Measurements from ENCODE around the gene LHFPL6. TPM values are rescaled to one million over a fixed set of nuclear protein-coding genes. Genes with fewer than 3 reads are reported as not detected.

Gene LHFPL6
- total RNA-seq, 1 donor from 2014 or later: 37.7 TPM

GRCh38 chr13:39586958-39587605 is 15.9 kb downstream of the LHFPL6 start:
- no peak for TF ChIP-seq CTCF (conservative IDR thresholded peaks at IDR 0.05)
- Mint-ChIP-seq H3K9me3 (no peaks in the 10 kb centered on the region), H3K4me1 (peaks cover 21% of the 10 kb centered on the region), H3K36me3 (ENCODE audit: low read depth) (peaks cover 8% of the 10 kb centered on the region), H3K27me3 (ENCODE audit: low read depth) (no peaks in the 10 kb centered on the region), H3K27ac (ENCODE audit: unreplicated experiment) (no peak overlapping the region), H3K4me3 (no peak overlapping the region)
- DNase-seq (ENCODE audit: low read depth, low spot score): no peak

- no peaks in the 10 kb centered on the region for H3K9me3 Mint-ChIP-seq
- no peak for DNase-seq (ENCODE audit: low read depth, low spot score)
- peaks cover 31% of the 10 kb centered on the region for H3K4me1 Mint-ChIP-seq
- no peak overlapping the region for H3K27ac Mint-ChIP-seq (ENCODE audit: unreplicated experiment)
- H3K27me3 Mint-ChIP-seq (ENCODE audit: low read depth): no peaks in the 10 kb centered on the region
- no peak overlapping the region for H3K4me3 Mint-ChIP-seq
- peaks cover 10% of the 10 kb centered on the region for H3K36me3 Mint-ChIP-seq (ENCODE audit: low read depth)
- TF ChIP-seq CTCF (conservative IDR thresholded peaks at IDR 0.05): no peak
Measured at GRCh38 chr13:39586151-39586550, 16.8 kb downstream of the LHFPL6 start.

GRCh38 chr13:39585219-39585618 is 17.8 kb downstream of the LHFPL6 start:
- no peak overlapping the region for H3K4me3 Mint-ChIP-seq
- TF ChIP-seq CTCF (conservative IDR thresholded peaks at IDR 0.05): no peak
- H3K27ac Mint-ChIP-seq (ENCODE audit: unreplicated experiment): no peak overlapping the region
- H3K9me3 Mint-ChIP-seq: no peaks in the 10 kb centered on the region
- peaks cover 36% of the 10 kb centered on the region for H3K4me1 Mint-ChIP-seq
- no peak for DNase-seq (ENCODE audit: low read depth, low spot score)
- peaks cover 10% of the 10 kb centered on the region for H3K36me3 Mint-ChIP-seq (ENCODE audit: low read depth)
- H3K27me3 Mint-ChIP-seq (ENCODE audit: low read depth): no peaks in the 10 kb centered on the region

- no peak for DNase-seq (ENCODE audit: low read depth, low spot score)
- Mint-ChIP-seq H3K27ac (ENCODE audit: unreplicated experiment) (no peak overlapping the region), H3K9me3 (no peaks in the 10 kb centered on the region), H3K36me3 (ENCODE audit: low read depth) (peaks cover 10% of the 10 kb centered on the region), H3K4me3 (no peak overlapping the region), H3K4me1 (peaks cover 50% of the 10 kb centered on the region), H3K27me3 (ENCODE audit: low read depth) (no peaks in the 10 kb centered on the region)
- no peak for TF ChIP-seq CTCF (conservative IDR thresholded peaks at IDR 0.05)
Measured at GRCh38 chr13:39580881-39581575, 22.0 kb downstream of the LHFPL6 start.

- Mint-ChIP-seq H3K27me3 (ENCODE audit: low read depth) (no peaks in the 10 kb centered on the region), H3K9me3 (no peaks in the 10 kb centered on the region), H3K4me1 (peaks cover 41% of the 10 kb centered on the region), H3K4me3 (no peak overlapping the region), H3K27ac (ENCODE audit: unreplicated experiment) (no peak overlapping the region), H3K36me3 (ENCODE audit: low read depth) (peaks cover 10% of the 10 kb centered on the region)
- no peak for TF ChIP-seq CTCF (conservative IDR thresholded peaks at IDR 0.05)
- no peak for DNase-seq (ENCODE audit: low read depth, low spot score)
Measured at GRCh38 chr13:39578821-39579291, 24.1 kb downstream of the LHFPL6 start.

Measured in neural crest cell (in vitro differentiated cells).